Islet precursor cell (in vitro differentiated cells): ENCODE results near the gene CAAP1.
"Not testable (repeated sequence)": the region's sequence is repeated elsewhere in the genome, so short reads cannot be mapped to it uniquely, and the experiment has no call there.

Experiments used
- DNase-seq: peaks from one replicate; pipeline ENCODE4 v3.0.0-alpha.2; 2018

CAAP1 gene, protein sequence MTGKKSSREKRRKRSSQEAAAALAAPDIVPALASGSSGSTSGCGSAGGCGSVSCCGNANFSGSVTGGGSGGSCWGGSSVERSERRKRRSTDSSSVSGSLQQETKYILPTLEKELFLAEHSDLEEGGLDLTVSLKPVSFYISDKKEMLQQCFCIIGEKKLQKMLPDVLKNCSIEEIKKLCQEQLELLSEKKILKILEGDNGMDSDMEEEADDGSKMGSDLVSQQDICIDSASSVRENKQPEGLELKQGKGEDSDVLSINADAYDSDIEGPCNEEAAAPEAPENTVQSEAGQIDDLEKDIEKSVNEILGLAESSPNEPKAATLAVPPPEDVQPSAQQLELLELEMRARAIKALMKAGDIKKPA

GRCh38 chr9:26892251-26893029 is at the start of gene CAAP1:
Gene CAAP1, minus strand, starts transcription at chr9:26892802. Its CDS starts 87 bp downstream, at chr9:26892715.
- DNase-seq = peak; percentile 95

DNA sequence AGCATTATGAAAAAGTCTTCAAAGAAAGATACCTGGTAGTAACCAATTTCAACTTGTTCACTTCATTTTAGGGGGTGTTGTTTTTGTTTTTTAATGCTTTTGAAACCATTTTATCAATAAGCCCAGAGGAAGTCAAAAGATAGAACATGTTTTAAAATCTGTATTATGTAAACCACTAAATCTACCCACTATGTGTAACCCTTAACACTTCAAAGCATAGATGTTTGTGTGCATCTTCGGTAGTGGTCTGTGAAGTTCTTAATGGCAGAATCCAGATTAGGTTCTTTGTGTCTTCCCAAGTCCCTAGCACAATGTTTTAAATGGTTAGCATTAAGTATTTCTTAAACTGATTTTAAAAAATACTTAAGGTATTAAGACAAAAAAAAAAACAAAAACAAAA is 48.2 kb upstream of the CAAP1 start:
- no peak for DNase-seq

GRCh38 chr9:26939955-26940711 is 47.5 kb upstream of the CAAP1 start:
- DNase-seq = no peak

DNA sequence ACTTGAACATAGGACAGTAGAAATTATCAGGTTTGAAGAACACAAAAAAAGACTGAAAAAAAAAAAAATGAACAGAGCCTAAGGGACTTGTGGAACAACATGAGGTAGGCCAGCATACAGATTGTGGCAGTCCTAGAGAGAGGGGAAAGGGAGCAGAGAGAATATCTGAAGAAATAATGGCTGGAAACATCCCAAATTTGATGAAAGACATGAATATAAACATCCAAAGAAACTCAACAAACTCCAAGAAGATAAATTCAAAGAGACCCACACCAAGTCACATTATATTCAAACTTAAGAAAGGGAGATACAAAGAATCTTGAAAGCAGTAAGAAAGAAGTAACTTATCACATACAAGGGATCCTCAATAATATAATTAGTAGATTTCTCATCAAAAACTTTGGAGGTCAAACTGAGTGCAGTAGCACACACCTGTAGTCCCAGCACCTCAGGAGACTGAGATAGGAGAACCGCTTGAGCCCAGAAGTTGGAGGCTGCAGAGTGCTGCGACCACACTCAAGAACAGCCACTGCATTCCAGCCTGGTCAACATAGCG is 45.3 kb upstream of the CAAP1 start:
- no peak for DNase-seq

GRCh38 chr9:26935847-26936246 is 43.2 kb upstream of the CAAP1 start:
- no peak for DNase-seq

DNA sequence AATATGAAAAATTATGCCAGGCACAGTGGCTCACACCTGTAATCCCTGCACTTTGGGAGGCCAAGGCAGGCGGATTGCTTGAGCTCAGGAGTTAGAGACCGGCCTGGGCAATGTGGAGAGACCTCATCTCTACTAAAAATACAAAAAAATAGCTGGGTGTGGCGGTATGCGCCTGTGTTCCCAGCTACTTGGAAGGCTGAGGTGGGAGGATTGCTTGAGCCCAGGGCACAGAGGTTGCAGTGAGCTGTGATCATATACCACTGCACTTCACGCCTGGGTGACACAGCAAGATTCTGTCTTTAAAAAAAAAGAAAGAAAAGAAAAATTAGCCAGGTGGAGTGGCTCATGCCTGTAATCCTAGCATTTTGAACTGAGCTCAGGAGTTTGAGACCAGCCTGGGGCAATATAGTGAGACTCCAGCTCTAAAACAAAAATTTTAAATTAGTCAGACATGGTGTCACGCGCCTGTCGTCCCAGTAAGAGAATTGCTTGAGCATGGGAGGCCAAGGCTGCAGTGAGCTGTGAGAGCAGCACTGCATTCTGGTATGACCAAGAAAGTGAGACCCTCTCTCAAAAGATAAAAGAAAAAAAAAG is 36.4 kb upstream of the CAAP1 start:
- no peak for DNase-seq

- DNase-seq = no peak
Measured at GRCh38 chr9:26925609-26926008, 33.0 kb upstream of the CAAP1 start.

GRCh38 chr9:26919698-26920097 is 27.1 kb upstream of the CAAP1 start:
- DNase-seq = no peak

DNA sequence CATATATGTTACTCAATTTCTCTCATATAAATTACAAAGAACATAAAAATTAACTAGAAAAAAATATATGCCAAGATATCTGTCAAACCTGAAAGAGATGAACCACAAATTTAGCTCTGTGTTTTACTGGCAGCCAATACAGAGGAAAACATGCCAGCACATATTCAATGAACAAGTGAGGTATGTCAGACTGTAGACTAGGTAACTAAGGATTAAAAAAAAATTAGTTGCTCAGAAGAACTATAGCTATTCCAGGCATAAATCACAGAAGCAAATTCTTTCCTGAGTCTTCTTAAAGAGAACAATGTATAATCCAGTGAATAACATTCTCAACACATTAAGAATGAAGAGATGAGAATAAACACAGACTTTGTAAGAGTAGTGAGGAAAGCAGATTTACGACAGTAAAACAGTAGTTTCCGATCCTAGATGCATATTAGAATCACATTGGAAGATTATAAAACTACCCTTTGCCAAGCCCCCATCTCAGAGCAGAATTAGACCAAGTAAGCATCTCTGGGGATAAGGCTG is 20.6 kb upstream of the CAAP1 start:
- DNase-seq = no peak

- no peak for DNase-seq
Measured at GRCh38 chr9:26904671-26905070, 12.1 kb upstream of the CAAP1 start.

DNA sequence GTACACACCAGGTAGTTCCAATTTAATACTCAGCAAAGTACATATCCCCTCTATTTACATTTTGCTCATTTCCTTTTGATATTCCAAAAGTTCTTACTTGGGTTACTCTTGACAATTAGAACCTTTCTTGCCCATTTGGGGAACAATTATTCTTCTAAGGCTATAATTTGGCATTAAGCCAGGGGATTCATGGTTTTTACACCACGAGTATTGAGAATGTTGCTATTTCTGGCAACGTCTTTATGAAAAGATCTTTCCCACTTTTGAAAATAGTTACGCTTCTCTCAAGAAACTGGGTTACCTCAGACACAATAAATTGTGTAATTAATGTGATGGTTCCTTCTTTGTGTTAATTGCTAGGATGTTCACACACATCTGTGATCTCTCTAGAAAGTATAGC is 11.5 kb upstream of the CAAP1 start:
- DNase-seq = no peak

GRCh38 chr9:26893030-26893676 is 551 bp upstream of the CAAP1 start:
- DNase-seq = no peak

GRCh38 chr9:26891726-26892125 is 876 bp downstream of the CAAP1 start:
- DNase-seq = no peak

- no peak for DNase-seq
Measured at GRCh38 chr9:26888271-26888670, 4.3 kb downstream of the CAAP1 start.

DNA sequence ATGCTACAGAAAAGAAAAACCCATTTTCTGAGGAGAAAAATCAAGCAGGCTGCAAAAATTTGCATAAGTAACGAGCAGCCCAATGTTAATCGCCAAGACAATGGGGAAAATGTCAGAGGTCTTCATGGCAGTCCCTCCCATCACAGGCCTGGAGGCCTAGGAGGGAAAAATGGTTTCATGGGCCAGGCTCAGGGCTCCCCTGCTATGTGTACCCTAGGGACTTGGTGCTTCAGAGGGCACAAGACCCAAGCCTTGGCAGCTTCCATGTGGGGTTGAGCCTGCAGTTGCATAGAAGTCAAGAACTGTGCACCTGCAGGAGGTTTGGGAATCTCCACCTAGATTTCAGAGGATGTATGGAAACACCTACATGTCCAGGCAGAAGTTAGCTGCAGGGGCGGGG is 10.4 kb downstream of the CAAP1 start:
- no peak for DNase-seq

DNA sequence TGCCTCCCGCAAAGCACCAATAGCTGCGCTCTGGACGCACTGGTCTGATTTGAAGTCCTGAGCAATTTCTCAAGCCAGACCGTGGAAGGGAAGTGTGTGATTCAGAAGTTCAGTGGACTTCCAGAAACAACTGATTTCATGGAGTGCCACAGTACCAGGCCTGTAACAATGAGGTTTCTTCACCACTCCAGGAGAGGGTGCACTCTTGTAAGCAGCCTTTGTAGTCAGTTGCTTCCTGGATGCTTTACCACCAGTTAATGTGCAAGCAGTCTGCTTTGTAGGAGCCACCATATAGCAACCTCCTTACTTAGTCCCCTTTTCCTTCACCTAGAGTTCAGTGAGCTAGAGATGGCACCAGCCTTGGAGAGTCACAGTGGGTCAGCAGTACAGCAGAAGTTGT is 12.3 kb downstream of the CAAP1 start:
- DNase-seq = no peak

DNA sequence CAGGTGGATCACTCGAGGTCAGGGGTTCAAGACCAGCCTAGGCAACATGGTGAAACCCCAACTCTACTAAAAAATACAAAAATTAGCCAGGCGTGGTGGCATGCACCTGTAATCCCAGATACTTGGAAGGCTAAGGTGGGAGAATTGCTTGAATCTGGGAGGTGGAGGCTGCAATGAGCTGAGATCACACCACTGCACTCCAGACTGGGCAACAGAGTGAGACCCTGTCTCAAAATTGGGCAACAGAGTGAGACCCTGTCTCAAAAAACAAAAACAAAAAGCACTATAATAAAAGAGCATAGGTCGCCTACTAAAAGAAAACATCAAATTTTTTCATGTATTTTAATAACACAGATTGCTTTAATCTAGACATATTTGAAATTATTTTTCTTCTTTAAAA is 17.4 kb downstream of the CAAP1 start:
- DNase-seq = not testable (repeated sequence)

- DNase-seq = no peak
Measured at GRCh38 chr9:26870292-26870691, 22.3 kb downstream of the CAAP1 start.

- no peak for DNase-seq
Measured at GRCh38 chr9:26863074-26863473, 29.5 kb downstream of the CAAP1 start.

DNA sequence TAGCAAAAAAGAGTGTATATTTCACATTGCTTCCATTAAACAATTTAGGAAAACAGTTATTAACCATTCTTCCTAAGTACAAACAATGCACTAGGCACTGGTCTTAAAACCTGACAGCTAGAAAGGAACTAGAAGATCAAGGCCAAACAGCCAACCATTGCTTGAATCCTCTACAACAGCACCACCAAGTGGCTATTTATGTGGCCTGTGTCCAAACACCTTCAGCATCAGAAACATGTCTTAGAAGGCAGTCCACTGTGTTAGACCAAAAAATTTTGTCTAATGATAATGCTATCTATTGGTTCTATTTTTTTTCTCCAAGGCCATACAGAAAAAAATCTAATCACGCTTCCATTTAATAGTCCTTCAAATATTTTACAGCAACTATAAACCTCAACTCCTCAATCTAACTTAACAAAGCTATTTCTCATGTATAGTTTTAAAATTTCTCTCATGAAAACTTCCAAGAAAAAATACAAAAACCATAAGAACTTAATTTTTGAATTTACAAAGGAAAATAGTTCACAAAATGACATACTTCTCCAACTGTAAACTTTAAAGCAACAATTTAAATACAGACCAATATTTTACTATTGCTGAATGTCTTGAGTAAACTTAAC is 36.1 kb downstream of the CAAP1 start:
- DNase-seq = peak; percentile 71

DNA sequence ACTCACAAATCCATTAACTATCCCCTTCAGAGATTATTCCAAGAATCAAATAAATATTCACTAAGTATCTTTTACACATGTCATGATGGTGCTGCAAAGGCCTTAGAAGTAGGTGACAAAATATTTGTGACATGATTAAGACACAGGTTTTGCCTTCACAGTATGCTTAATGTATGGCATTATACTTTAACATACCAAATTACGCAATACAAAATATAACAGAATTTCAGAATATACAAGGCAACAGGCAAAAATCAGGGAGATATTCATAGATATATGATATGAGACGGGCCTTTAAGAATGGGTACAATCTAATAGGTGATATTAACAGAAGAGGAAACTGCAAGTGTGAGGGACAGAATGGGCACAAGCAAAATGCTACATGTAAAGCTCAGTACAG is 41.6 kb downstream of the CAAP1 start:
- no peak for DNase-seq

DNA sequence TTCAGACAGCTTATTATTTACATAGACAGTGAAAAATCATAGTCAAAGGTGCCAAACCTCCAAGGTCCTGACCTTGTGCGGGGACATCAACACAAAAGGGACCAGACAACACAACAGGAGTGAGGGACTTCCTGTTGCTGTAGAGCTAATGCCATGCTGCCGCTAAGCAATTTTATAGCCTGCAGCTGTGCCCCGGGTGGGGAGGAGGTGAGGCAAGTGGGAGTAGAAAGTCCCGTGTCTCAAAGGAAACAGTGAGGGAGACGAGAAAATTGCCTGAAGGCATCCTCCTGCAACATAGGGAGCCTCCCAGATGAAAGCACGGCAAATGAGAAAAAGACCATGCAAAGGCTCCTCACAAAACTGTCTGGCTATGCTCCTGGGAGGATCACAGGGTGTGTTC is 58.8 kb downstream of the CAAP1 start:
- DNase-seq = peak; percentile 60
